Loucy (cell line): Measurements from ENCODE around the gene EPN2.

ENCODE experiments used
- H2AFZ ChIP-seq: fragments of 200-600 bp; sonication (generic); 2 replicates; pipeline ENCODE4 v1.6.0; 2016; ENCODE audit warnings: antibody characterized with exemption, mild to moderate bottlenecking, low read length, moderate library complexity
- H3F3A ChIP-seq: fragments of 200-600 bp; 2 replicates; pipeline ENCODE4 v1.6.0; 2016; ENCODE audit warnings: antibody characterized with exemption, low read depth, mild to moderate bottlenecking
- H3K27me3 ChIP-seq: fragments of 200-600 bp; sonication (generic); 2 replicates; pipeline ENCODE4 v1.6.1; 2014; ENCODE audit warnings: low read length, mild to moderate bottlenecking; ENCODE audit not compliant: insufficient read depth, poor library complexity, severe bottlenecking
- H3K36me3 ChIP-seq: fragments of 200-600 bp; sonication (generic); 2 replicates; pipeline ENCODE4 v1.6.1; 2016; ENCODE audit warnings: low read length; ENCODE audit not compliant: insufficient read depth
- H3K4me1 ChIP-seq: fragments of 200-600 bp; sonication (generic); 2 replicates; pipeline ENCODE4 v1.5.1; 2014; ENCODE audit warnings: low read length, mild to moderate bottlenecking; ENCODE audit not compliant: insufficient read depth, poor library complexity, severe bottlenecking
- H3K4me2 ChIP-seq: fragments of 200-600 bp; sonication (generic); 2 replicates; pipeline ENCODE4 v1.6.0; 2014; ENCODE audit warnings: antibody characterized with exemption, low read length, low read depth, mild to moderate bottlenecking; ENCODE audit not compliant: poor library complexity, severe bottlenecking
- H3K4me3 ChIP-seq: fragments of 200-600 bp; sonication (generic); 2 replicates; pipeline ENCODE4 v1.5.1; 2014; ENCODE audit warnings: low read length, mild to moderate bottlenecking, mixed read lengths; ENCODE audit not compliant: poor library complexity, severe bottlenecking
- H3K79me2 ChIP-seq: fragments of 200-600 bp; sonication (generic); 2 replicates; pipeline ENCODE4 v1.6.1; 2014; ENCODE audit warnings: low read length; ENCODE audit not compliant: insufficient read depth
- H3K9ac ChIP-seq: fragments of 200-600 bp; sonication (generic); 2 replicates; pipeline ENCODE4 v1.6.0; 2014; ENCODE audit warnings: mild to moderate bottlenecking, low read depth, low read length, moderate library complexity; ENCODE audit not compliant: poor library complexity, severe bottlenecking
- H3K9me2 ChIP-seq: fragments of 200-600 bp; sonication (generic); replicated peaks from 2 replicates; pipeline ENCODE4 v1.6.1; 2016; ENCODE audit warnings: low read depth, low read length, mixed read lengths
- H3K9me3 ChIP-seq: fragments of 200-600 bp; sonication (generic); 2 replicates; pipeline ENCODE4 v1.6.1; 2014; ENCODE audit warnings: mild to moderate bottlenecking, antibody characterized with exemption, low read length, low read depth; ENCODE audit not compliant: insufficient read depth
- H4K20me1 ChIP-seq: fragments of 200-600 bp; sonication (generic); 2 replicates; pipeline ENCODE4 v1.6.0; 2014; ENCODE audit warnings: antibody characterized with exemption, low read length, mild to moderate bottlenecking; ENCODE audit not compliant: insufficient read depth, poor library complexity, severe bottlenecking
- CTCF ChIP-seq: fragments of 200-600 bp; sonication (generic); conservative IDR thresholded peaks from 2 replicates; pipeline ENCODE4 v1.5.1; 2014; ENCODE audit warnings: mild to moderate bottlenecking, antibody characterized with exemption, low read length
- EZH2phosphoT487 ChIP-seq: fragments of 200-600 bp; IDR thresholded peaks from 2 replicates; pipeline ENCODE4 v1.6.1; 2018; ENCODE audit warnings: antibody characterized with exemption, mild to moderate bottlenecking, moderate library complexity, borderline replicate concordance

EPN2 gene

DNA sequence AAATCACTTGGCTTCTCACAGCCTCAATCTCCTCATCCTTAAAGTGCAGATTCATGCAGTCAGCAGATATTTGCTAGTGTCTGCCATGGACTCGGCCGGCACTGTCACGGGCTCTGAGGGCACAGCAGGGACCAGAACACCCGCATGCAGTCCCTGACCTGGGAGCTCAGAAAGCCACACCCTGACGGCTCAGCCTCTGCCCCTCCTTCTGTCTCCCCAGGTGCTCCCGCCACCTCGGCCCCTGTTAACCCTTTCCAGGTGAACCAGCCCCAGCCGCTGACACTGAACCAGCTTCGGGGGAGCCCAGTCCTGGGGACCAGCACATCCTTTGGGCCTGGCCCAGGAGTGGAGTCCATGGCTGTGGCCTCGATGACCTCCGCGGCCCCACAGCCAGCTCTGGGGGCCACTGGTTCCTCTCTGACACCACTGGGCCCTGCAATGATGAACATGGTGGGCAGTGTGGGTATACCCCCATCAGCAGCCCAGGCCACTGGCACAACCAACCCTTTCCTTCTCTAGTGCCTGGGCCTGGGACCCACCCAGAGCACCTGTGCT is 96.6 kb downstream of the EPN2 start:
- Histone ChIP-seq H3K36me3 (no peaks in the 10 kb centered on the region), H3K4me2 (no peak overlapping the region), H3K9me2 (no peaks in the 10 kb centered on the region), H3K9ac (no peak overlapping the region), H3K79me2 (no peaks in the 10 kb centered on the region), H3K27me3 (peaks cover 19% of the 10 kb centered on the region), H4K20me1 (no peaks in the 10 kb centered on the region), H3K4me3 (no peak overlapping the region), H3K9me3 (no peaks in the 10 kb centered on the region), H2AFZ (no peak overlapping the region), H3K4me1 (no peaks in the 10 kb centered on the region), H3F3A (no peaks in the 10 kb centered on the region)
- TF ChIP-seq CTCF (no peak), EZH2phosphoT487 (no peak)

- peaks cover 19% of the 10 kb centered on the region for H3K27me3 ChIP-seq
- H2AFZ ChIP-seq = no peak overlapping the region
- no peak overlapping the region for H3K9ac ChIP-seq
- no peaks in the 10 kb centered on the region for H3K79me2 ChIP-seq
- H3K4me1 ChIP-seq = no peaks in the 10 kb centered on the region
- no peak overlapping the region for H3K4me3 ChIP-seq
- H3K4me2 ChIP-seq = no peak overlapping the region
- no peaks in the 10 kb centered on the region for H3K36me3 ChIP-seq
- no peaks in the 10 kb centered on the region for H3K9me3 ChIP-seq
- no peaks in the 10 kb centered on the region for H3K9me2 ChIP-seq
- TF ChIP-seq CTCF = no peak
- TF ChIP-seq EZH2phosphoT487 = no peak
- no peaks in the 10 kb centered on the region for H3F3A ChIP-seq
- H4K20me1 ChIP-seq = no peaks in the 10 kb centered on the region
Observed at GRCh38 chr17:19334331-19334730, 97.2 kb downstream of the EPN2 start.

GRCh38 chr17:19335951-19336631 is 98.9 kb downstream of the EPN2 start:
- no peaks in the 10 kb centered on the region for H3K36me3 ChIP-seq
- H3K9me2 ChIP-seq = no peaks in the 10 kb centered on the region
- H3K79me2 ChIP-seq = no peaks in the 10 kb centered on the region
- TF ChIP-seq EZH2phosphoT487 = no peak
- no peak for TF ChIP-seq CTCF
- H3K4me3 ChIP-seq = no peak overlapping the region
- no peaks in the 10 kb centered on the region for H3F3A ChIP-seq
- H3K9me3 ChIP-seq = no peaks in the 10 kb centered on the region
- no peak overlapping the region for H3K9ac ChIP-seq
- no peak overlapping the region for H2AFZ ChIP-seq
- H3K4me2 ChIP-seq = no peak overlapping the region
- no peaks in the 10 kb centered on the region for H4K20me1 ChIP-seq
- no peaks in the 10 kb centered on the region for H3K4me1 ChIP-seq
- peaks cover 19% of the 10 kb centered on the region for H3K27me3 ChIP-seq
